OCI-LY7 (cell line): Measurements from ENCODE around the gene SOX21. TPM values are rescaled to one million over a fixed set of nuclear protein-coding genes. Genes with fewer than 3 reads are reported as not detected.

Experiments used
- BruUV-seq: library from RNA; stranded (reverse); fragments of 400-500 nt; replicated peaks from 2 replicates; lab custom pipeline; 2021; lab: Mats Ljungman, UMichigan
- CTCF ChIA-PET: fragments of 300-600 bp; sonication (Branson Sonifier 250); formaldehyde crosslinking; loops from one replicate; lab custom pipeline; 2022; ENCODE audit warnings: antibody characterized with exemption; ENCODE audit not compliant: unreplicated experiment; lab: Charles Lee
- POLR2A ChIA-PET: fragments of 300-600 bp; sonication (Branson Sonifier 250); formaldehyde crosslinking; loops from one replicate; lab custom pipeline; 2022; ENCODE audit warnings: antibody characterized with exemption; lab: Charles Lee
- DNase-seq: peaks from one replicate; pipeline ENCODE4 v3.0.0-alpha.2; 2015; ENCODE audit warnings: low spot score
- H2AFZ ChIP-seq: fragments of 200-600 bp; sonication (generic), shearing (Covaris generic); 2 replicates; pipeline ENCODE4 v1.6.1; 2014; ENCODE audit warnings: mild to moderate bottlenecking, antibody characterized with exemption, low read length, moderate library complexity
- H3K27ac ChIP-seq: fragments of 200-600 bp; sonication (generic); 2 replicates; pipeline ENCODE4 v1.5.1; 2014; ENCODE audit warnings: mixed run types, low read depth, mild to moderate bottlenecking, moderate library complexity, low read length, inconsistent platforms; ENCODE audit not compliant: poor library complexity, severe bottlenecking
- H3K36me3 ChIP-seq: fragments of 200-600 bp; sonication (generic); 2 replicates; pipeline ENCODE4 v1.6.1; 2014; ENCODE audit warnings: mild to moderate bottlenecking, antibody characterized with exemption, low read length, moderate library complexity, mixed read lengths; ENCODE audit not compliant: insufficient read depth
- H3K4me1 ChIP-seq: fragments of 200-600 bp; sonication (generic); 2 replicates; pipeline ENCODE4 v1.5.1; 2014; ENCODE audit warnings: mild to moderate bottlenecking, low read length; ENCODE audit not compliant: insufficient read depth, poor library complexity, severe bottlenecking
- H3K4me2 ChIP-seq: fragments of 200-600 bp; sonication (generic); 2 replicates; pipeline ENCODE4 v1.6.1; 2014; ENCODE audit warnings: mild to moderate bottlenecking, low read length
- H3K4me3 ChIP-seq: fragments of 200-600 bp; sonication (generic); 2 replicates; pipeline ENCODE4 v1.5.1; 2014; ENCODE audit warnings: mild to moderate bottlenecking, low read depth, low read length; ENCODE audit not compliant: poor library complexity, severe bottlenecking
- H3K79me2 ChIP-seq: fragments of 200-600 bp; sonication (generic); 2 replicates; pipeline ENCODE4 v1.6.1; 2016; ENCODE audit warnings: low read depth, mild to moderate bottlenecking, low read length, moderate library complexity, mixed read lengths; ENCODE audit not compliant: insufficient read depth
- H3K9me2 ChIP-seq: fragments of 200-600 bp; sonication (generic); 2 replicates; pipeline ENCODE4 v1.6.1; 2016; ENCODE audit warnings: mild to moderate bottlenecking, low read length, mixed read lengths; ENCODE audit not compliant: insufficient read depth
- H3K9me3 ChIP-seq: fragments of 200-600 bp; sonication (generic); 2 replicates; pipeline ENCODE4 v1.6.1; 2014; ENCODE audit warnings: mild to moderate bottlenecking, mixed run types, low read length, mixed read lengths
- H4K20me1 ChIP-seq: fragments of 200-600 bp; sonication (generic); 2 replicates; pipeline ENCODE4 v1.6.1; 2014; ENCODE audit warnings: mild to moderate bottlenecking, antibody characterized with exemption, low read length, moderate library complexity, mixed read lengths; ENCODE audit not compliant: insufficient read depth
- CTCF ChIP-seq: fragments of 200-600 bp; sonication (generic); conservative IDR thresholded peaks from 2 replicates; pipeline ENCODE4 v1.5.1; 2014; ENCODE audit warnings: mild to moderate bottlenecking, antibody characterized with exemption, low read length, moderate library complexity, mixed read lengths
- EZH2phosphoT487 ChIP-seq: fragments of 200-600 bp; sonication (generic); IDR thresholded peaks from 2 replicates; pipeline ENCODE4 v1.6.1; 2018; ENCODE audit warnings: low read depth, borderline replicate concordance, mild to moderate bottlenecking, mixed run types, antibody characterized with exemption, low read length, moderate library complexity, mixed read lengths
- intact Hi-C: fragments of 100-400 bp; cut with micrococcal nuclease; formaldehyde crosslinking; loops from one replicate; pipeline ENCODE4 v1.10.0; 2022; ENCODE audit not compliant: unreplicated experiment
- total RNA-seq, 2 experiments: library from RNA; depleted of rRNA in 1 of 2; stranded (reverse); fragments of >200 nt in 1 of 2; shearing (Covaris generic) in 1 of 2; gene quantifications; 2 replicates each; pipeline ENCODE4 v1.2.3, GENCODE V29; 2014 to 2022

Gene SOX21
- total RNA-seq, 2 experiments from 2014 or later = not detected

GRCh38 chr13:94703721-94704314, 8.5 kb downstream of the SOX21 start:
- Histone ChIP-seq H3K4me1 (no peaks in the 10 kb centered on the region), H3K4me2 (no peak overlapping the region), H3K27ac (no peak overlapping the region), H3K4me3 (no peak overlapping the region), H3K9me2 (no peaks in the 10 kb centered on the region), H3K79me2 (no peaks in the 10 kb centered on the region), H4K20me1 (no peaks in the 10 kb centered on the region), H3K36me3 (no peaks in the 10 kb centered on the region), H2AFZ (no peak overlapping the region), H3K9me3 (no peaks in the 10 kb centered on the region)
- intact Hi-C loops = no loop called here
- no peak for DNase-seq
- ChIA-PET CTCF (no interaction called here), POLR2A (no interaction called here)
- no TSS peak for BruUV-seq
- no peak for TF ChIP-seq EZH2phosphoT487
- no peak for TF ChIP-seq CTCF

- TF ChIP-seq EZH2phosphoT487 (no peak), CTCF (no peak)
- CTCF ChIA-PET = no interaction called here
Observed at GRCh38 chr13:94703271-94703670, 9.1 kb downstream of the SOX21 start.

GRCh38 chr13:94702181-94703041, 9.9 kb downstream of the SOX21 start:
- H3K9me3 ChIP-seq = no peaks in the 10 kb centered on the region
- no TSS peak for BruUV-seq
- intact Hi-C loops = no loop called here
- ChIA-PET POLR2A (no interaction called here), CTCF (no interaction called here)
- no peaks in the 10 kb centered on the region for H3K36me3 ChIP-seq
- no peaks in the 10 kb centered on the region for H3K9me2 ChIP-seq
- no peak overlapping the region for H3K27ac ChIP-seq
- no peaks in the 10 kb centered on the region for H3K79me2 ChIP-seq
- TF ChIP-seq CTCF (no peak), EZH2phosphoT487 (no peak)
- H3K4me3 ChIP-seq = no peak overlapping the region
- H4K20me1 ChIP-seq = no peaks in the 10 kb centered on the region
- H2AFZ ChIP-seq = no peak overlapping the region
- DNase-seq = no peak
- no peak overlapping the region for H3K4me2 ChIP-seq
- H3K4me1 ChIP-seq = no peaks in the 10 kb centered on the region

More at GRCh38 chr13:94703271-94703670, 9.1 kb downstream of the SOX21 start:
- H3K4me3 ChIP-seq = no peak overlapping the region
- no peaks in the 10 kb centered on the region for H3K4me1 ChIP-seq
- H3K36me3 ChIP-seq = no peaks in the 10 kb centered on the region
- H3K4me2 ChIP-seq = no peak overlapping the region
- no peaks in the 10 kb centered on the region for H3K9me3 ChIP-seq
- no peak overlapping the region for H2AFZ ChIP-seq
- H4K20me1 ChIP-seq = no peaks in the 10 kb centered on the region
- intact Hi-C loops = no loop called here
- no peak overlapping the region for H3K27ac ChIP-seq
- H3K79me2 ChIP-seq = no peaks in the 10 kb centered on the region
- H3K9me2 ChIP-seq = no peaks in the 10 kb centered on the region
- DNase-seq = no peak
- POLR2A ChIA-PET = no interaction called here
- BruUV-seq = no TSS peak
